GM18870 (cell line): ENCODE measurements around the gene MAU2.
"Not testable (repeated sequence)": the region's sequence is repeated elsewhere in the genome, so short reads cannot be mapped to it uniquely, and the experiment has no call there.

Experiments used
- ATAC-seq: cut with Tn5 transposase; IDR thresholded peaks from one replicate; pipeline ENCODE4 v1.9.1; 2021; ENCODE audit warnings: moderate library complexity; ENCODE audit not compliant: unreplicated experiment

MAU2 gene

DNA sequence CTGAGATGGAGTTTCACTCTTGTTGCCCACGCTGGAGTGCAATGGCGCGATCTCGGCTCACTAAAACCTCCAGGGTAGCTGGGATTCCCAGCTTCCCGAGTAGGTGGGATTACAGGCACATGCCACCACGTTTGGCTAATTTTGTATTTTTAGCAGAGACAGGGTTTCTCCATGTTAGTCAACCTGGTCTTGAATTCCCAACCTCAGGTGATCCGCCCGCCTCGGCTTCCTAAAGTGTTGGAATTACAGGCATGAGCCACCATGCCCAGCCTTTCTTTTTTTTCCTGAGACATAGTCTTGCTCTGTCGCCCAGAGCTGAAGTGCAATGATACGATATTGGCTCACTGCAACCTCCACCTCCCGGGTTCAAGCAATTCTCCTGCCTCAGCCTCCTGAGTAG, 59.7 kb downstream of the MAU2 start:
- ATAC-seq: not testable (repeated sequence)

- no peak for ATAC-seq
Observed at GRCh38 chr19:19381007-19381926, 60.6 kb downstream of the MAU2 start.

DNA sequence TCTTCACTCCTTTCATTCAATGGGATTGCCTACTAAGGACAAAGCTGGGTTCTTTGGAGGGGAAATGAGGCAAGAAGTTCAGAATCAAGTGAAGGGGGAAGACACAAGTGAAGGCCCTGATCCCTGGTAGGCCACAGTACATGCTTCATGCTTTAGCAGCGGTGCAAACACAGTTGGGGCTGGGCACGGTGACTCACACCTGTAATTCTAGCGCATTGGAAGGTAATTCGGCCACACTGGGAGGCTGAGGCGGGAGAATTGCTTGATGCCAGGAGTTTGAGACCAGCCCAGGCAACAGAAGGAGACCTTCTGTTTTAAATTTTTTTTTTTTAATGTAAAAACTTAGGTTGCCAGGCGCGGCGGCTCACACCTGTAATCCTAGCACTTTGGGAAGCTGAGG, 61.5 kb downstream of the MAU2 start:
- ATAC-seq: no peak

GRCh38 chr19:19384486-19384885, 63.9 kb downstream of the MAU2 start:
- no peak for ATAC-seq

DNA sequence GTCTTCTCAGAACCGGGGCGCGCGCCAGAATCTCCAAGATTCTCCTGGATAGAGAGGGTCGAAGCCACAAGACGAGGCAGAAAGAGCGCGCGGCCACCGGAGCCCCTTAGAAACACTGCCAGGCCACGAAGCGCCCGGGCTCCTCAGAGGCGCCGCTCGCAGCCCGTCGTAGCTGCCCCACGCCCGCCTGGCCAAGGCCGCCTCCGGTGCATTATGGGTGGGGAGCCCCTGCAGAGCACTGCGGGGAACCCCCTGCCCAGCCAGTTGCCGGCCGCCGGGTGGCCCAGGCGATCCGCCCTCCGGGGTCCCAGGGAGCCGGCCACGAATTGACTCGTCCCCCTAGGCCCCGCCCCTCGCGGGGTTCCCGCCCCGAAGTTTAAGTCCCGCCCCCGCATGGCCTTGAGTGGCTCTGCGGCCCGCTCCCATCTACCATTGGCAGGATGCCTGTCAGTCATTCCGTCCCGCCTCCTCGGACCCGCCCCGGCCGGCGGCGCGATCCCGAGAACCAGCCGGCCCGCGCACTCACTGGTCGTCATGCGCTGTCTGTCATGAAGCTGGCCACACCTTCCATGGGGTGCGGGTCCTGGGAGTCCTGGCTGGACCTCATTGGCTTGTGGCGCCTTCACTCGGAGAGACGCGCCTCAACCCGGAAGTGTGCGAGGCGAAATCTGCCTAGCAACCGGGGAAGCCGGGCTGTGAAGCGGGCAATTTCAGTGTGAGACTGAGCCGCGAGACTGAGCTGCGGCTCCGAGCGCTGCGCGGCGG, 64.7 kb downstream of the MAU2 start:
- ATAC-seq: peak; percentile 91

GRCh38 chr19:19385896-19386869, 65.6 kb downstream of the MAU2 start:
- ATAC-seq: peak; percentile 1

DNA sequence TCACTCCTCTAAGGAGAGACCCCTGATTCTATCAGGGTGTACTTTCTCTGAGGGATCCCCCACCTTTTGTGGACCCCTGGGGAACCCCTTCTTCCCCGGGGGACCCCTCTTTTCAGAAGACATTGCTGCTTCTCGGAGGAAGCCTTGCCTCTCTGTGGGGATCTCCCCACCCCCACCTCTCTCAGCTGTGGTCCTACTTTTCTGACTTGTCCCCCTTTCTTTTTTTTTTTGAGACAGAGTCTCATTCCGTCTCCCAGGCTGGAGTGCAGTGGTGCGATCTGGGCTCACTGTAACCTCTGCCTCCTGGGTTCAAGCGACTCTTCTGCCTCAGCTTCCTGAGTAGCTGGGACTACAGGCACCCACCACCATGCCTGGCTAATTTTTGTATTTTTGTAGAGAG, 66.5 kb downstream of the MAU2 start:
- ATAC-seq: no peak

DNA sequence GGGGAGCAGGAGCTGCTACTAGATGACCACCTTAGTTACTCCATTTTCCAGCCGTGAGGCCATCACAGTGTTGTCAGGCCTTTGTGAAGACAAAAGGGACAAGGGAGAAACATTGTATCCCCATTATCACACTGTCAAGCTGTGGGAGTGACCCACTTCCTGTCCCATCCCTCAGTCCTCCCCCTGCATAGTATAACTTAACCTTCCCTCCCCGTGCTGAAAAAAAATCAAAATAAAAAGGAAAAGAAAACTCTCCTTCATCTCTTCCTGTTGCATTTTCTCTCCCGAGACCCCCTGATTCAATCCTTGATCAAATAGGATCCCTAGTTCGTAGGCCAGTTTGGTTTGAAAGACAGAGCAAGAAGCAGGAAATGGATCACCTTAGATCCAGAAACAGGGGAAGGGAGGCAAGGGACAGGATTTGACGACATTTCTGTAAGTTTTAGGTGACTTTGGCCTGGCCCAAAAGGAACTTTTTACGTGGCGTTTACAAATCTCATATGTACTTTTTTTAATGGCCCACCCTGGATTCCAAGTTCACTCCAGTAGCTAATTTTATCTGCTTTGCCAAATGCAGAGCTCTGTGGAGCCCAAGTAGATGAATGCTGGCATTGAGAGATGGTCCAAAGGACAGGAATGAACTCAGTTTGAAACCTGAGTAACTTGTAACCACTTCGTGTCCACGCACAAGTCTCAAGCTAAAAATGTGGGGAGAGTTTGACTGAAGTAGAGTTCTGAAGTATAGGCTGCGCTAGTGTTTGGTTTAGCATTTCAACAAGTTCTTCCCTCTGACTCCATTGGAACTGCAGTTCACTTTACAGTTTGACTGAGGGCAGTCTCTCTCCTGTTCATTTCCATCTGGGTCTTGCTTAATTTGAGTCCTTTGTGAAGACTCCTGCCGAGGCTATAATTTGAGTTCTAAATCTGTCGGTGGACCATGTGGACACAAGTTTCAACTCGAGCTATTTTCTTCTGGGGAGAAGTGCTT, 68.2 kb downstream of the MAU2 start:
- no peak for ATAC-seq

GRCh38 chr19:19389683-19390082, 69.1 kb downstream of the MAU2 start:
- ATAC-seq: not testable (repeated sequence)

- ATAC-seq: not testable (repeated sequence)
Observed at GRCh38 chr19:19394333-19394732, 73.7 kb downstream of the MAU2 start.

DNA sequence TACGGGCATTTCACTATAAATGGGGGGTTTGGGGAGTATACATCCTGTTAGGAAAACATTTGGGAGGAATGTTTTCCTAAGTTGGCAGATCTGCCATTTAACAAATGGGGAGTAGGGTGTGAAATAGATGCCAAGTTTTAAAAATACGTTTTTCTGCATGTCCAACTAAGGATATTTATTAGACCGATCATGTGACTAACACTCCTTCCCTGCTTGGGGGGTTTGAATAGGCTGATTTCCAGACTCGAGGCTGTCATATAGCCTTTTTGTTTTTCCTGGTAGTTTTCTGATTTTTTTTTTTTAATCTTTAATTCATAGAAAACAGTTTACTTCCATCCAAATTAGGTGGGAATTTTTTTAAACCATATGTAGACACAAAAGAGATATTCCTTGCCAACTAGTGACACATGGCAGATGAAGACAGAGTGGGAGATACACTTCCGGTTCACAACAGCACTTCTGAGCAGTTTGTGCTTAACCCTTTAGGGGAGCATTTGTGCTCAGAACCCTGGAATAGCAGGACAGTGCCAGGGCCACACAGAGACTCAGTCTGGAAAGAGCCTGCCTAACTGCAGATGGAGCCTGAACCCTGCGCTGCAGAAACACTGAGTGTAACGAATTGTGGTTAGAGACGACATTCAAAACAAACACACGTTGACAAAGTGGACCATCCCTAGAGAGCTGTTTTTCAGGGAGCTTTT, 79.3 kb downstream of the MAU2 start:
- no peak for ATAC-seq

- ATAC-seq: no peak
Observed at GRCh38 chr19:19402656-19403372, 82.2 kb downstream of the MAU2 start.

DNA sequence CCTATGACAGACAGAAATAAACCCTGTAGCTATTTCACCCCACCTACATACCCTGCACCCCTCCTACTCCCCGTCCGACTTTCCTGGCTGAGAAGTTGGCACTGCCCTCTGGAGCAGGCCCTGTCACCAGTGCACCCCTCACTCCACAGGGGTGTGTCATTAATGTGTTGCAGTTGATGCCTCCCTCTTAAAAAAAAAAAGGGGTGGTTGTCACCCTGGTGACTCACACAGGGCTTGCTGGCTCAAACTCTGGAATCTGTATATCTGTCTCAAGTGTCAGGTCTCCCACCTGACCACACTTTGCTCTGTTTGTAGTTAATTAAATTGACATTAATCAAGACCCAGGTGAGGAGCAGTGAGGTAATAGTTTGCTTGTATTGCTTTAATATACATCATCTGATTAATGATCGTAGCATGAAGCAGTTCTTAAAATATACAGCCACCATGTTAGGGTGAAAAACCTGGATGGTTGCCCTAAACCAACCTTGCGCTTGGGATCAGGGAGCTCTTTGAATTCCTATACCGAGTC, 82.8 kb downstream of the MAU2 start:
- no peak for ATAC-seq

- no peak for ATAC-seq
Observed at GRCh38 chr19:19404879-19405860, 84.5 kb downstream of the MAU2 start, which contains the start of gene GATAD2A. GATAD2A (plus strand) TSS chr19:19405675; CDS start chr19:19465346, 59,671 bp downstream.

- no peak for ATAC-seq
Observed at GRCh38 chr19:19405971-19406877, 85.6 kb downstream of the MAU2 start.
